ENCODE results near the gene TSPAN13.

DNA sequence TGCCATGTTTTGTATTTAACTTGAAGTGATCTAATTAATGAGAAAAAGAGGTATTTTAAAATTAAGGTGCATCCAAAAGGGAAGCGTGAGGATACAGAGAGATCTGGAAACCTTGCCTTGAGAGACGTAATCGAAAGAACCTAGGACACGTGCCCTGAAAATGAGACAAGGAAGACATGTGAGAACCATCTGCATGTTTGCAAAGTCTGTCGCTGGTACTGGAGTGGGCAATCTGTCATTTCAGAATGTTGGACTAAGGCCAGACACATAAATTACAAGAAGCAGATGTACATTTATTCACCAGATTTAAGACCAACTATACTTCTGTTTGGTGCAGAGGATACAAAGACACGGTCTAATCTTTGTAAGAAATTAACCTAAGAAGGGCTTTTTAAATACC, 42.1 kb downstream of the TSPAN13 start:
- no peak for TF ChIP-seq BHLHE40 (IDR thresholded peaks at IDR 0.05; ENCODE audit: borderline replicate concordance)
- TF ChIP-seq, protein P1, sequence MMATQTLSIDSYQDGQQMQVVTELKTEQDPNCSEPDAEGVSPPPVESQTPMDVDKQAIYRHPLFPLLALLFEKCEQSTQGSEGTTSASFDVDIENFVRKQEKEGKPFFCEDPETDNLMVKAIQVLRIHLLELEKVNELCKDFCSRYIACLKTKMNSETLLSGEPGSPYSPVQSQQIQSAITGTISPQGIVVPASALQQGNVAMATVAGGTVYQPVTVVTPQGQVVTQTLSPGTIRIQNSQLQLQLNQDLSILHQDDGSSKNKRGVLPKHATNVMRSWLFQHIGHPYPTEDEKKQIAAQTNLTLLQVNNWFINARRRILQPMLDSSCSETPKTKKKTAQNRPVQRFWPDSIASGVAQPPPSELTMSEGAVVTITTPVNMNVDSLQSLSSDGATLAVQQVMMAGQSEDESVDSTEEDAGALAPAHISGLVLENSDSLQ (IDR thresholded peaks at IDR 0.05): no peak
- TF ChIP-seq CTBP1 (IDR thresholded peaks at IDR 0.05; ENCODE audit: borderline replicate concordance): no peak
- TF ChIP-seq SP1 (IDR thresholded peaks at IDR 0.05): no peak
